ENCODE data around the gene CLASP2. TPM values are rescaled to one million over a fixed set of nuclear protein-coding genes. Genes with fewer than 3 reads are reported as not detected.

Gene CLASP2
- total RNA-seq, 6 donors from 2014 or later: 41.2 to 99.5 (median 64.0) TPM

DNA sequence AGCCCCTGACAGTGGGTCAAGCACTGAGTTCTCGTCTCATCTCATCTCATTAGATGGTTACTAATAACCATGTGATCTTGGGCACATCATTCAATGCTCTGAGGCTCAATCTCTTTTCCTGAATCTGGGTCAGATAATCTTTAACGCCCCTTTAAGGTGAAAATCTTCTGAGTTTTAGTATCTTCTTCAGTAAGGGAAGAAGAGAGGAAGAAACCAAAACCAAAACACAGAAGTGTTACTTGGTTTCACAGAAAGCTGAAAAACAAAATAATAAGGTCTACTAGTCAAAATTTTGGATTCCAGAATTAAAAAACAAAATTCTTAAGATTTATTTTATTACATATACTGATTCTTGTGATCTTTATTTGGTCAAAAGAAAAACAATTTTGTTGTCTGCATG lies 78.2 kb downstream of the CLASP2 start:
- TF ChIP-seq POLR2A (IDR thresholded peaks at IDR 0.05) (no peak), EP300 (IDR thresholded peaks at IDR 0.05) (no peak), POLR2AphosphoS5 (IDR thresholded peaks at IDR 0.05) (no peak)
- TF ChIP-seq, protein P1, sequence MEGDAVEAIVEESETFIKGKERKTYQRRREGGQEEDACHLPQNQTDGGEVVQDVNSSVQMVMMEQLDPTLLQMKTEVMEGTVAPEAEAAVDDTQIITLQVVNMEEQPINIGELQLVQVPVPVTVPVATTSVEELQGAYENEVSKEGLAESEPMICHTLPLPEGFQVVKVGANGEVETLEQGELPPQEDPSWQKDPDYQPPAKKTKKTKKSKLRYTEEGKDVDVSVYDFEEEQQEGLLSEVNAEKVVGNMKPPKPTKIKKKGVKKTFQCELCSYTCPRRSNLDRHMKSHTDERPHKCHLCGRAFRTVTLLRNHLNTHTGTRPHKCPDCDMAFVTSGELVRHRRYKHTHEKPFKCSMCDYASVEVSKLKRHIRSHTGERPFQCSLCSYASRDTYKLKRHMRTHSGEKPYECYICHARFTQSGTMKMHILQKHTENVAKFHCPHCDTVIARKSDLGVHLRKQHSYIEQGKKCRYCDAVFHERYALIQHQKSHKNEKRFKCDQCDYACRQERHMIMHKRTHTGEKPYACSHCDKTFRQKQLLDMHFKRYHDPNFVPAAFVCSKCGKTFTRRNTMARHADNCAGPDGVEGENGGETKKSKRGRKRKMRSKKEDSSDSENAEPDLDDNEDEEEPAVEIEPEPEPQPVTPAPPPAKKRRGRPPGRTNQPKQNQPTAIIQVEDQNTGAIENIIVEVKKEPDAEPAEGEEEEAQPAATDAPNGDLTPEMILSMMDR (IDR thresholded peaks at IDR 0.05): no peak
- DNase-seq (no peak), ATAC-seq (ENCODE audit: low FRiP score in 2 of 2) (no peak)
- WGBS, 2 donors: 87 to 94% methylated on average over 2 of the region's 2 CpGs
- H3K9me3 ChIP-seq: no peaks in the 10 kb centered on the region
- peaks cover 0 to 8% (median 2%) of the 10 kb centered on the region in 4 donors for H3K4me1 ChIP-seq
- no peak overlapping the region for H3K27ac ChIP-seq
- no peaks in the 10 kb centered on the region for H3K27me3 ChIP-seq
- no peak overlapping the region for H3K4me3 ChIP-seq
- peaks cover 0 to 5% (median 2%) of the 10 kb centered on the region in 4 donors for H3K36me3 ChIP-seq

DNA sequence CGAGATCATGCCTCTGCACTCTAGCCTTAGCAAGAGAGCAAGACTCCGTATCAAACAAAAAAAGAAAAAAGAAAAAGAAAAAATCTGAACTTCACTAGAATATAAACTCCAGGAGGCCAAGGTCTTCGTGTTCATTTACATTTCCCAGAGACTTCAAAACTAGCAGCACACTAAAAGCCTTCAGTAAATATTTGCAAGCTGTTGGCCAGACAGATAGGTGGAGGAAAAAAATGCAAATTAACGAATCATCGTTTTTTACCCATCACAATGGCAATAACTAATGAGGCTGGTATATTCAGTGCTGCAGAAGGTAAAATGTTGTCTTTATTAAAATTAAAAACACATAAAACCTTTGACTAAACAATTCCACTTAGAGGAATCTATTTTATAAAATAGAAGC lies 80.6 kb downstream of the CLASP2 start:
- H3K36me3 ChIP-seq: peaks cover 0 to 4% (median 0%) of the 10 kb centered on the region in 4 donors
- no peak for ATAC-seq (ENCODE audit: low FRiP score in 2 of 2)
- no peaks in the 10 kb centered on the region for H3K9me3 ChIP-seq
- 82 to 88% methylated on average over 5 of the region's 5 CpGs for WGBS, 2 donors
- TF ChIP-seq, protein P1 (IDR thresholded peaks at IDR 0.05): no peak
- TF ChIP-seq POLR2A (IDR thresholded peaks at IDR 0.05) (no peak), EP300 (IDR thresholded peaks at IDR 0.05) (no peak), POLR2AphosphoS5 (IDR thresholded peaks at IDR 0.05) (no peak)
- H3K27ac ChIP-seq: no peak overlapping the region
- no peak for DNase-seq
- no peak overlapping the region for H3K4me3 ChIP-seq
- H3K4me1 ChIP-seq: peaks cover 0 to 8% (median 2%) of the 10 kb centered on the region in 4 donors
- no peaks in the 10 kb centered on the region for H3K27me3 ChIP-seq

DNA sequence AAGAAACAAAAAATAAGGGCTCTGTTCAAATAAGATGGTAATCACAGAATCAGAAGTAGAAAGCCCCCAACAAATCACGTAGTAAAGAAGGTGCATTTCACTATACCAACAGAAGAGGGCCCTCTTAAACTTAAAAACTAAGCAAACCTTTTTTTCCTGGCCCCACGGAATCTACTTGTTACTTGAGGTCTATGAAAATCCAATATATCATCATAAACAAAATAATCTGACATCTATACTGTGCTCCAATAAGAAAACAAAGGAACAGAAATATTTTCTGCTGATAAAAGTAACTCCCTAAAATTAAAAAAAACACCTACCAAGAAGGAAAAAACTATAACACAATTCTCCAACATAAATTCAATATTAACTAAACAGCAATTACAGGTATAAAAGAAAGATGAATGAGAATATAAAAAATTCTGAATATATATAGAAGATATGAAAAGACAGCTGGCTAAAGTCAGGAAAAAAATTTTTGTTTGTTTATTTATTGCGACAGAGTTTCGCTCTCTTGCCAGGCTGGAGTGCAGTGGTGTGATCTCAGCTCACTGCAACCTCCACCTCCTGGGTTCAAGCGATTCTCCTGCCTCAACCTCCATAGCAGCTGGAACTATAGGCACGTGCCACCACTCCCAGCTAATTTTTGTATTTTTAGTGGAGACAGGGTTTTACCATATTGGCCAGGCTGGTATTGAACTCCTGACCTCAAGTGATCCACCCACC lies 81.8 kb downstream of the CLASP2 start:
- Histone ChIP-seq H3K4me1 (peaks cover 0 to 8% (median 2%) of the 10 kb centered on the region in 4 donors), H3K27me3 (no peaks in the 10 kb centered on the region), H3K36me3 (peaks cover 0 to 4% (median 0%) of the 10 kb centered on the region in 4 donors), H3K9me3 (no peaks in the 10 kb centered on the region), H3K4me3 (no peak overlapping the region), H3K27ac (no peak overlapping the region)
- TF ChIP-seq POLR2AphosphoS5 (IDR thresholded peaks at IDR 0.05): no peak
- TF ChIP-seq, protein P1 (IDR thresholded peaks at IDR 0.05): peak; percentile 37 to 63 (median 60)
- peak in 1 of 4 donors; percentile 18 for TF ChIP-seq EP300 (IDR thresholded peaks at IDR 0.05)
- TF ChIP-seq POLR2A (IDR thresholded peaks at IDR 0.05): no peak
- ATAC-seq (ENCODE audit: low FRiP score in 2 of 2): peak in 1 of 2 donors; percentile 56
- WGBS, 2 donors: 40 to 43% methylated on average over 6 of the region's 6 CpGs
- no peak for DNase-seq

DNA sequence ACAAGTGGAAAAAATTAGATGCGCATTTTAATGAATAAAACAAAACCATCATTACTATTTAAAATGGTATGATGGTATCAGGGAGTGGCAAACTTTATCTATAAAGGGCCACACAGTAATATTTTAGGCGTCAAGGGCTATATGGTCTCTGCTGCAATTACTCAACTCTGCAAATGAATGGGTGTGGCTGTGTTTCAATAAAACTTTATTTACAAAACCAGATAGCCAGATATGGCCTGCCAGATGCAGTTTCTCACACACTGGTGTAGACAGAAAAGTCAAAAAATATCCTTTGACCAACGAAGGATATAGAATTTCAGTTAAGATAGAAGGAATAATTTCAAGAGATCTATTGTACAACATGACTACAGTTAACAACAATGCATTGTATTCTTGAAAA lies 83.8 kb downstream of the CLASP2 start:
- Histone ChIP-seq H3K9me3 (no peaks in the 10 kb centered on the region), H3K4me3 (no peak overlapping the region), H3K4me1 (peaks cover 0 to 8% (median 2%) of the 10 kb centered on the region in 4 donors), H3K36me3 (peaks cover 0 to 13% (median under 1%) of the 10 kb centered on the region in 4 donors), H3K27ac (no peak overlapping the region), H3K27me3 (no peaks in the 10 kb centered on the region)
- 91 to 94% methylated on average over 3 of the region's 3 CpGs for WGBS, 2 donors
- ATAC-seq (ENCODE audit: low FRiP score in 2 of 2) (no peak), DNase-seq (no peak)
- no peak for TF ChIP-seq EP300 (IDR thresholded peaks at IDR 0.05)
- TF ChIP-seq POLR2A (IDR thresholded peaks at IDR 0.05): no peak
- TF ChIP-seq, protein P1 (IDR thresholded peaks at IDR 0.05): no peak
- no peak for TF ChIP-seq POLR2AphosphoS5 (IDR thresholded peaks at IDR 0.05)
